H1 (cell line): ENCODE data around the gene IRF7. TPM values are rescaled to one million over a fixed set of nuclear protein-coding genes. Genes with fewer than 3 reads are reported as not detected.

Experiments used
- CTCF ChIA-PET: fragments of 300-600 bp; sonication (Branson Sonifier 250); formaldehyde crosslinking; loops from one replicate; lab custom pipeline; 2021; ENCODE audit not compliant: partially characterized antibody; lab: Charles Lee
- POLR2A ChIA-PET: fragments of 300-600 bp; sonication (Branson Sonifier 250); formaldehyde crosslinking; loops from one replicate; lab custom pipeline; 2021; ENCODE audit warnings: inconsistent platforms; ENCODE audit not compliant: partially characterized antibody; lab: Charles Lee
- DNase-seq, 2 experiments: peaks; one replicate each; pipeline versions ENCODE4 v3.0.0 to v3.0.0-alpha.2; 2010 to 2022; ENCODE audit warnings: low spot score in 2 of 2, low read depth in 1 of 2, mixed read lengths in 1 of 2
- FAIRE-seq: peaks from 2 replicates; lab custom pipeline; 2011; peaks lifted over from hg19 to GRCh38; lab: Jason Lieb, UNC
- H2AFZ ChIP-seq: 2 replicates; pipeline ENCODE4 v1.8.1; 2012; ENCODE audit warnings: low read length, inconsistent platforms
- H2AK5ac ChIP-seq: 2 replicates; pipeline ENCODE4 v1.6.1; 2013; ENCODE audit warnings: low read depth, low read length
- H2BK120ac ChIP-seq: replicated peaks from 2 replicates; pipeline ENCODE3; 2013; ENCODE audit warnings: low read depth, low read length, inconsistent platforms
- H2BK12ac ChIP-seq: 2 replicates; pipeline ENCODE4 v1.6.1; 2013; ENCODE audit warnings: low read depth, low read length
- H2BK15ac ChIP-seq: 2 replicates; pipeline ENCODE4 v1.6.1; 2013; ENCODE audit warnings: low read length
- H2BK20ac ChIP-seq: 2 replicates; pipeline ENCODE4 v1.6.1; 2013; ENCODE audit warnings: low read length
- H2BK5ac ChIP-seq: 2 replicates; pipeline ENCODE4 v1.6.1; 2013; ENCODE audit warnings: low read depth, low read length
- H3K14ac ChIP-seq: 2 replicates; pipeline ENCODE4 v1.6.1; 2013; ENCODE audit warnings: inconsistent platforms; ENCODE audit not compliant: insufficient read length
- H3K18ac ChIP-seq: 2 replicates; pipeline ENCODE4 v1.6.1; 2013; ENCODE audit warnings: low read length; ENCODE audit errors: extremely low read depth
- H3K23ac ChIP-seq: 2 replicates; pipeline ENCODE4 v1.6.1; 2013; ENCODE audit warnings: inconsistent platforms; ENCODE audit not compliant: insufficient read length
- H3K23me2 ChIP-seq: 2 replicates; pipeline ENCODE4 v1.6.1; 2013; ENCODE audit warnings: low read depth, low read length
- H3K27ac ChIP-seq: 2 replicates; pipeline ENCODE4 v1.6.1; 2011; ENCODE audit warnings: low read depth, low read length, inconsistent platforms
- H3K27me3 ChIP-seq, 4 experiments: replicated peaks in 1 of 4; 1 replicate in 1 of 4; 2 replicates in 3 of 4; pipeline versions ENCODE4 v1.6.1 to v1.8.1; 2011 to 2013; ENCODE audit warnings: low read length in 3 of 4, mild to moderate bottlenecking in 3 of 4, inconsistent platforms in 2 of 4, mixed read lengths in 2 of 4, moderate library complexity in 1 of 4; ENCODE audit not compliant: control insufficient read depth in 3 of 4, insufficient read depth in 3 of 4; ENCODE audit errors: extremely low read depth in 1 of 4
- H3K36me3 ChIP-seq, 4 experiments: 2 replicates each; pipeline versions ENCODE4 v1.6.1 to v1.8.1; 2011 to 2013; ENCODE audit warnings: mild to moderate bottlenecking in 4 of 4, low read length in 3 of 4, moderate library complexity in 2 of 4, control low read depth in 1 of 4, inconsistent platforms in 1 of 4; ENCODE audit not compliant: insufficient read depth in 4 of 4, control insufficient read depth in 2 of 4
- H3K4ac ChIP-seq: replicated peaks from 2 replicates; pipeline ENCODE3; 2013; ENCODE audit warnings: low read length, low read depth, mixed read lengths, inconsistent platforms; ENCODE audit not compliant: insufficient read length
- H3K4me1 ChIP-seq, 4 experiments: replicated peaks in 1 of 4; 1 replicate in 1 of 4; 2 replicates in 3 of 4; pipeline versions ENCODE4 v1.6.1 to v1.8.1; 2011 to 2013; ENCODE audit warnings: low read length in 3 of 4, inconsistent platforms in 2 of 4, mixed read lengths in 1 of 4; ENCODE audit not compliant: insufficient read depth in 4 of 4, control insufficient read depth in 3 of 4
- H3K4me2 ChIP-seq, 2 experiments: 2 replicates each; pipeline versions ENCODE4 v1.6.1 to v1.8.1; 2011 to 2013; ENCODE audit warnings: low read depth in 2 of 2, low read length in 2 of 2, control low read depth in 1 of 2, inconsistent platforms in 1 of 2, mild to moderate bottlenecking in 1 of 2; ENCODE audit not compliant: insufficient read depth in 1 of 2
- H3K4me3 ChIP-seq, 4 experiments: fragments of 200-600, 300-600 bp in 1 of 4; sonication (generic), shearing (Covaris generic), sonication (Bioruptor Twin) in 1 of 4; 2 replicates each; pipeline versions ENCODE4 v1.5.1 to v1.8.1; 2011 to 2016; ENCODE audit warnings: low read length in 4 of 4, low read depth in 3 of 4, control low read depth in 2 of 4, inconsistent platforms in 2 of 4, mild to moderate bottlenecking in 2 of 4, mixed read lengths in 1 of 4, moderate library complexity in 1 of 4; ENCODE audit not compliant: insufficient read depth in 2 of 4; ENCODE audit errors: extremely low read depth in 1 of 4
- H3K56ac ChIP-seq: replicated peaks from 2 replicates; pipeline ENCODE3; 2013; ENCODE audit warnings: low read depth, mild to moderate bottlenecking, mixed read lengths, low read length, inconsistent platforms; ENCODE audit not compliant: insufficient read length
- H3K79me1 ChIP-seq: 2 replicates; pipeline ENCODE4 v1.6.1; 2013; ENCODE audit warnings: low read depth, low read length, control low read depth
- H3K79me2 ChIP-seq, 2 experiments: 2 replicates each; pipeline versions ENCODE4 v1.6.1 to v1.8.1; 2012 to 2013; ENCODE audit warnings: low read length in 2 of 2, mild to moderate bottlenecking in 2 of 2, inconsistent platforms in 1 of 2; ENCODE audit not compliant: insufficient read depth in 2 of 2, control insufficient read depth in 1 of 2
- H3K9ac ChIP-seq, 4 experiments: replicated peaks in 1 of 4; 1 replicate in 1 of 4; 2 replicates in 3 of 4; pipeline versions ENCODE4 v1.6.1 to v1.8.1; 2011 to 2013; ENCODE audit warnings: low read depth in 3 of 4, low read length in 3 of 4, control low read depth in 2 of 4, mild to moderate bottlenecking in 2 of 4, moderate library complexity in 2 of 4, inconsistent platforms in 1 of 4; ENCODE audit errors: extremely low read depth in 1 of 4
- H3K9me3 ChIP-seq, 2 experiments: 2 replicates each; pipeline versions ENCODE4 v1.6.1 to v1.8.1; 2012 to 2013; ENCODE audit warnings: mild to moderate bottlenecking in 2 of 2, moderate library complexity in 2 of 2, control low read depth in 1 of 2, inconsistent platforms in 1 of 2, low read depth in 1 of 2, low read length in 1 of 2, mixed read lengths in 1 of 2; ENCODE audit not compliant: insufficient read depth in 2 of 2
- H4K20me1 ChIP-seq, 2 experiments: replicated peaks in 1 of 2; 2 replicates each; pipeline versions ENCODE3 to v1.8.1; 2011 to 2013; ENCODE audit warnings: inconsistent platforms in 2 of 2, low read length in 2 of 2, mild to moderate bottlenecking in 1 of 2; ENCODE audit not compliant: insufficient read depth in 2 of 2, control insufficient read depth in 1 of 2
- H4K5ac ChIP-seq: 2 replicates; pipeline ENCODE4 v1.6.1; 2013; ENCODE audit warnings: low read length, low read depth, mixed read lengths, inconsistent platforms; ENCODE audit not compliant: insufficient read length
- H4K8ac ChIP-seq: 2 replicates; pipeline ENCODE4 v1.8.0; 2013; ENCODE audit warnings: mild to moderate bottlenecking, moderate library complexity, low read length, inconsistent platforms; ENCODE audit not compliant: insufficient read depth; ENCODE audit errors: extremely low read depth
- H4K91ac ChIP-seq: replicated peaks from 2 replicates; pipeline ENCODE3; 2013; ENCODE audit warnings: low read length, mixed read lengths, inconsistent platforms; ENCODE audit not compliant: insufficient read length
- ATF2 ChIP-seq: IDR thresholded peaks from 2 replicates; pipeline ENCODE4 v1.6.1; 2012; ENCODE audit warnings: low read length, inconsistent platforms
- BACH1 ChIP-seq: IDR thresholded peaks from 2 replicates; pipeline ENCODE4 v1.6.1; 2012; ENCODE audit warnings: low read length, improper control_type of control experiment
- CTCF ChIP-seq, 3 experiments: IDR thresholded peaks; 1 replicate in 2 of 3; 2 replicates in 1 of 3; pipeline versions ENCODE4 v1.5.1 to v1.6.1; 2011; ENCODE audit warnings: low read length in 3 of 3, mild to moderate bottlenecking in 3 of 3, inconsistent platforms in 2 of 3, low read depth in 1 of 3, moderate library complexity in 1 of 3; ENCODE audit not compliant: insufficient read depth in 1 of 3; ENCODE audit errors: control extremely low read depth in 1 of 3
- HDAC2 ChIP-seq, 2 experiments: fragments of 300-600 bp in 1 of 2; sonication (generic) in 1 of 2; IDR thresholded peaks; 2 replicates each; pipeline ENCODE4 v1.6.1; 2011 to 2012; ENCODE audit warnings: low read depth in 2 of 2, low read length in 2 of 2, mild to moderate bottlenecking in 2 of 2, moderate library complexity in 2 of 2, borderline replicate concordance in 1 of 2, inconsistent platforms in 1 of 2
- KDM1A ChIP-seq: fragments of 200-600, 300-600 bp; sonication (generic); IDR thresholded peaks from 2 replicates; pipeline ENCODE4 v1.7.1; 2016; ENCODE audit warnings: mild to moderate bottlenecking, low read length, borderline replicate concordance
- POLR2A ChIP-seq, 2 experiments: IDR thresholded peaks; 1 replicate in 1 of 2; 2 replicates in 1 of 2; pipeline ENCODE4 v1.6.1; 2011; ENCODE audit warnings: low read depth in 2 of 2, low read length in 2 of 2, mild to moderate bottlenecking in 2 of 2; ENCODE audit errors: control extremely low read depth in 1 of 2
- SP1 ChIP-seq: IDR thresholded peaks from 2 replicates; pipeline ENCODE4 v1.6.1; 2011; ENCODE audit warnings: low read depth, low read length
- TEAD4 ChIP-seq: IDR thresholded peaks from 2 replicates; pipeline ENCODE4 v1.6.1; 2012; ENCODE audit warnings: low read depth, low read length, inconsistent platforms, mixed read lengths
- whole genome bisulfite sequencing, 2 experiments: shearing (Covaris generic) in 1 of 2; methylation state at CpG; one replicate each; pipeline versions ENCODE4 v1.1.6 to v1.1.7; 2013 to 2015; ENCODE audit warnings: low lambda C conversion rate in 2 of 2, mixed read lengths in 2 of 2, inconsistent platforms in 1 of 2, low coverage in 1 of 2, missing lambda C conversion rate in 1 of 2; ENCODE audit not compliant: insufficient replicate concordance in 2 of 2, insufficient coverage in 1 of 2, insufficient read length in 1 of 2; ENCODE audit errors: extremely low coverage in 1 of 2, missing lambda C conversion rate in 1 of 2; 5-methylcytosine and 5-hydroxymethylcytosine counted together
- polyA plus RNA-seq, 7 experiments: library from polyadenylated mRNA; depleted of rRNA in 3 of 7; stranded (reverse) in 5 of 7; unstranded in 2 of 7; fragments of >200 nt in 5 of 7; fragments of 200-250 nt in 2 of 7; gene quantifications; 1 replicate in 5 of 7; 2 replicates in 1 of 7; 4 replicates in 1 of 7; pipeline versions ENCODE4 v1.2.1 to v1.2.3, GENCODE V29; 2011 to 2013; ENCODE audit warnings: missing spikeins in 2 of 7, mixed read lengths in 2 of 7
- total RNA-seq: library from RNA; stranded (reverse); fragmentation: NEBNext Ultra II Directional; extraction: Animal tissue kit (Norgen Biotek cat#: 25700); gene quantifications from 2 replicates; pipeline ENCODE4 v1.2.1, GENCODE V29; 2021

Gene IRF7
- total and polyA plus RNA-seq, 2 of the 8 experiments (the other 6 are each of a cell fraction or from before 2014, with no cell fraction given), result 9.1 to 9.6 TPM

- H2BK20ac ChIP-seq, result no peak overlapping the region
- POLR2A ChIA-PET, result no interaction called here
- TF ChIP-seq CTCF (IDR thresholded peaks at IDR 0.05; ENCODE audit: control extremely low read depth in 1 of 3, insufficient read depth in 1 of 3, low read depth in 1 of 3, low read length in 3 of 3) (no peak), BACH1 (no peak), KDM1A (no peak), SP1 (no peak), TEAD4 (no peak), ATF2 (no peak), POLR2A (IDR thresholded peaks at IDR 0.05; ENCODE audit: control extremely low read depth in 1 of 2, low read depth in 2 of 2, low read length in 2 of 2) (no peak), HDAC2 (IDR thresholded peaks at IDR 0.05; ENCODE audit: borderline replicate concordance in 1 of 2, low read depth in 2 of 2, low read length in 2 of 2) (no peak)
Observed at GRCh38 chr11:618856-619627, 3.3 kb upstream of the IRF7 start.

More at GRCh38 chr11:618856-619627, 3.3 kb upstream of the IRF7 start:
- H3K4me3 ChIP-seq, result no peak overlapping the region
- no peak overlapping the region for H3K4ac ChIP-seq
- H4K5ac ChIP-seq, result no peak overlapping the region
- no peaks in the 10 kb centered on the region for H3K79me2 ChIP-seq
- 0 out of 2 replicates have a peak overlapping the region, but pooled peaks have one; percentile 66 for H2BK5ac ChIP-seq
- H3K9me3 ChIP-seq, result no peaks in the 10 kb centered on the region
- peaks cover 3% of the 10 kb centered on the region for H3K79me1 ChIP-seq
- no peak overlapping the region for H4K91ac ChIP-seq
- H3K23me2 ChIP-seq, result peaks cover 3% of the 10 kb centered on the region; the same call in 1 of the 2 replicates
- H3K9ac ChIP-seq, result no peak overlapping the region
- no peak overlapping the region for H2BK120ac ChIP-seq
- peaks cover 0 to 3% (median 0%) of the 10 kb centered on the region in 4 experiments; a peak in 1 of 8 replicates for H3K36me3 ChIP-seq
- no peak overlapping the region for H3K18ac ChIP-seq
- no peak overlapping the region for H3K4me2 ChIP-seq
- no peak overlapping the region for H3K23ac ChIP-seq
- peaks cover 8 to 13% of the 10 kb centered on the region in 2 experiments for H4K20me1 ChIP-seq
- H3K4me1 ChIP-seq, result peaks cover 0 to 8% (median under 1%) of the 10 kb centered on the region in 4 experiments; a peak in 4 of 7 replicates
- H3K27me3 ChIP-seq, result no peaks in the 10 kb centered on the region
- H2BK15ac ChIP-seq, result no peak overlapping the region
- H3K56ac ChIP-seq, result no peak overlapping the region
- H3K27ac ChIP-seq, result no peak overlapping the region
- no peak for DNase-seq
- no peak overlapping the region for H2AFZ ChIP-seq
- no peak overlapping the region for H3K14ac ChIP-seq
- H4K8ac ChIP-seq, result no peak overlapping the region; the same call in 1 of the 2 replicates
- no peak overlapping the region for H2AK5ac ChIP-seq
- H2BK12ac ChIP-seq, result no peak overlapping the region
- 88% methylated on average over 16 of the region's 24 CpGs; no CpG with 5 or more reads in 1 of the 2 experiments for WGBS, 2 experiments
- CTCF ChIA-PET, result no interaction called here
- FAIRE-seq, result no peak
